GM19463 (cell line): ENCODE data around the gene TSPAN14.
"Not testable (repeated sequence)": the region's sequence is repeated elsewhere in the genome, so short reads cannot be mapped to it uniquely, and the experiment has no call there.

ENCODE experiments used
- ATAC-seq: cut with Tn5 transposase; IDR thresholded peaks from one replicate; pipeline ENCODE4 v1.9.1; 2021; ENCODE audit warnings: mild to moderate bottlenecking, moderate library complexity; ENCODE audit not compliant: unreplicated experiment

TSPAN14 gene

DNA sequence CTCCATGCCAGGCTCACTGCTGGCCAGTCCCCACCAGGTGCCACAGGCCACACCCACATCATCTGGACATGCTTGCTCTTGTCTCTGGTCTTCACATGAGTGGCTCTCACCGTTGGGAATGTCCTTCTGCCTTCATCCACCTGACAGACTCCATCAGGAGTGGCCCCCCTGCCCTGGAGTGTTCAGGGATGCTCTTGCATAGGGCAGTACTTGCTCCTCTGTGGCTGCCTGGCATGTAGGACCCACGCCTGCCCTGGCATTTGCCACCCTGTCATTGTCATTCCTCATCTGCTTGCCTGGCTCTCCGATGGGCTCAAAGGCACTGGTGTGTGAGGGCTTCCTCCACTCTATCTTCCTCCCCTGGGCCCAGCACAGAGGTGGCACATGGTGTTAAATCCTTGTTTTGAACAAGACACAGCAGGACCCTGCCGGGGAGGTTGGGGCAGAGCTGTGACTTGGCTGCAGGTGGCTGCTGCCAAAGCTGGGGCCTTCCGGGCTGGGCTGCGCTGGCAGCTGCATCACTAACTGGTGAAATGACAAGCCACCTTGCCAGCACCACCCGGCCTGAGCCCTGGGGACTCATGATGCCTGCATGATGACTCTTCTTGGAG is 85.4 kb downstream of the TSPAN14 start:
- peak; percentile 25 for ATAC-seq

DNA sequence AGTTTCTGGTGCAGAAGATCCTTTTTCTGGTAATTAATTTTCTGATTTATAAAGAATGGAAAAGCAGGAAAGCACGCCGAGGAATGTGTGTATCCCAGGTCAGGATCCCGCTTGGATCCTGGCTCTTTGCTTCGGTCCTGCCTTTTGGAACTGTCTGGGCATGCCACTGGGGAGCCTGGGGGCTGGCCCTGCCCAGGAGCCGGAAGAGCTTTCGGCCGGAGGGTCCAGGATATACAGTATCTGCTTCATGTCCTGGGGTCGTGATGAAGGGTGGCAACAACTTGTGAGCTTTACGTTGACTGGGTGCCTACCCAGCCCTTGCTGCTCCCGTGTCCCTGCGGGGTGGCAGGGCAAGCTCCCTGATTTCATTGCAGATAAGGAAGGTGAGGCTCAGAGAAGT is 86.0 kb downstream of the TSPAN14 start:
- ATAC-seq: no peak

DNA sequence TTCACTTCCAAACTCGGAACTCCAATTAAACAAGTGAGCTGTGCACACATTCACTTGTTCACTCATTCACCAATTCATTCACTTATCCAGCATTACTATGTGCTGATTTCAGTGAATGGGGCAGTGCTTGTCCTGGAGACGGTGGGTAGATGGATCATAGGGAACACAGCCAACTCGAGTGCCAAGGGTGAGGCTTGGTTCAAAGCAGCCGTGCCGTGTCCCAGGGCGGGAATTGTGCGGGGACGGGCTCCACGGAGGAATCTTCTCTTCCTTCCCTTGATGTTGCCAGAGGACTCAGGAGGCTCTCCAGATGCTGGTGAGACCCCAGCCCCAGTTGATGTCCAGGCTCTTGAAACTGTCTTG is 86.5 kb downstream of the TSPAN14 start:
- no peak for ATAC-seq

DNA sequence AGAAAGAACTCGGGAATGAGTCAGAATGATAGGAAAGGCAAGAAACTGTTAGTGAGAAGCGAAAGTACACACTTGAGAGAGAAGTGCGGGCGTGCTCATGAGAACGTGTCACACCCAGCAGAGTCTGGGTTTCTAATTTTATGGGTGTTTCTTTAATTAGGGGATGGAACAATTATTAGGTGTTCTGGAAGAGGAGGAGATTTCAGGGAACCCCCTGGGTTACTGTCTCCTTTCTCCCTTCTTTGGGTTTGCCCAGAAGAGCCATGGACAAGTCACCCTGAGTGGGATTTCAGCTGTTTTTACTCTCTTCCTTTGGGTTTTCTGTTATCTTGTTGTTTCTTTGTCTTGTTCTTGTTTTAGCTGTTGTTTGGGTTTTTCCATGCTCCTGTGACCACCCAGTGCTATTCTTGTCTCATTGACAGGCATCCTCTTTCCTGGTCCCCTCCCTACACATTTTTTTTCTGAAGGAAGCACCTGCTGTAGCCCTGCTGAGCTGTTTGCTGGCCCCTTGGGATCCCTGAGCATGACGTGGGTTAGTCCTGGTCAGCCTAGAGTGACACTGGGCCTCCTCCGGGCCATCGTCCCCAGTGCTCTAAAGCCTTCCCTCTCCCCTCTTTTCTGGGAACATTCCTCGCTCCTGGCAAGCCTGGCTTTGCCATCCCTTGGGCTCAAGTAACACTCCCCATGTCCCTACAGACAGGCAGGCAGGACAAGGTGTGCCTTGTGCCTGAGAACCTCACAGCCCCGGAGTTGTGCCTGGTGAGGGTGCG is 87.1 kb downstream of the TSPAN14 start:
- ATAC-seq: peak; percentile 43

DNA sequence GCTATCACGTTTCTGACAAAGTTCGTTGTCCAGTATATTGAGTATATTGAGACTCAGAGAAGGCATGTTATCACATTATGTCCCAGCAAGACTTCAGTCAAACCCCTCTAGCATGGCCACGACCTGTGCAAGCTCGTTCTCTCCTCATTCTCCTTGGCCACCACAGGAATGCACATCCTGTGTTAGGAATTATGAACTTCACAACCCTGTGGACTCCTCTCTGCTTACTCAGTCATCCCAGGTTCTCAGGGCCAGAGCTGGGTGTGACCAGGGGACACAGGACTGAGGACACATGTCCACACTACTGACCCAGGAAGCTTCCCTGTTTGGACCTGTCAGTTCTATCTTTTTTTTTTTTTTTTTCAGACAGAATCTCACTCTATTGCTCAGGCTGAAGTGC is 87.9 kb downstream of the TSPAN14 start:
- no peak for ATAC-seq

DNA sequence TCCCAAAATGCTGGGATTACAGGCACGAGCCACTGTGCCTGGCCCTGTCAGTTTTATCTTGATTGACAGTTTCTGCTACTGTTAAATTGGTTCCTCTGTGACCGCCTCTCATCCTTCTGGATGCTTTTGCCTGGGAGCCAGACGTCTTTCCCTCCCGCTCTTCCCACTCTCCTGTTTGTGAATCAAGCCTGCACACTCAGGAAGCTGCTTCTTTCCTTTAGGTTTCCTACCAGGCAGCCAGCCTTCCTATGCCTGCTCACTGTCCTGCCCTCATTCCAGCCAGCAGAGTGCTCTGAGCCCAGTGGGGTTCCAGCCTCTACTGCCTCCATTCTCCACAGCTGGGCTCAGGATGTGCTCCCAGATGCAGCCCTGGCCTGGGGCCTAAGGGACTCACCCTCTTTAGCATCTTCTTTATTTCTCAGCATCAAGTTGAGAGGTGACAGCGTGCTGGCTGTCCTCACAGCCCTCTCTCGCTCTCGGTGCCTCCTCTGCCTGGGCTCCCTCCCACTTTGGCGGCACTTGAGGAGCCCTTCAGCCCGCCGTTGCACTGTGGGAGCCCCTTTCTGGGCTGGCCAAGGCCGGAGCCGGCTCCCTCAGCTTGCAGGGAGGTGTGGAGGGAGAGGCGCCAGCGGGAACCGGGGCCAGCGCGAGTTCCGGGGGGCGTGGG is 88.7 kb downstream of the TSPAN14 start:
- ATAC-seq: no peak

DNA sequence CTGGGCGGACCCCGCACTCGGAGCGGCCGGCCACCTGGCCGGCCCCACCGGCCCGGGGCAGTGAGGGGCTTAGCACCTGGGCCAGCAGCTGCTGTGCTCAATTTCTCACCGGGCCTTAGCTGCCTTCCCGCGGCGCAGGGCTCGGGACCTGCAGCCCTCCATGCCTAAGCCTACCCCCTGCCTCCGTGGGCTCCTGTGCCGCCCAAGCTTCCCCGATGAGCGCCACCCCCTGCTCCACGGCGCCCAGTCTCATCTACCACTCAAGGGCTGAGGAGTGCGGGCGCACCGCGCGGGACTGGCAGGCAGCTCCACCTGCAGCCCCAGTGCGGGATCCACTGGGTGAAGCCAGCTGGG is 89.2 kb downstream of the TSPAN14 start:
- ATAC-seq: not testable (repeated sequence)

DNA sequence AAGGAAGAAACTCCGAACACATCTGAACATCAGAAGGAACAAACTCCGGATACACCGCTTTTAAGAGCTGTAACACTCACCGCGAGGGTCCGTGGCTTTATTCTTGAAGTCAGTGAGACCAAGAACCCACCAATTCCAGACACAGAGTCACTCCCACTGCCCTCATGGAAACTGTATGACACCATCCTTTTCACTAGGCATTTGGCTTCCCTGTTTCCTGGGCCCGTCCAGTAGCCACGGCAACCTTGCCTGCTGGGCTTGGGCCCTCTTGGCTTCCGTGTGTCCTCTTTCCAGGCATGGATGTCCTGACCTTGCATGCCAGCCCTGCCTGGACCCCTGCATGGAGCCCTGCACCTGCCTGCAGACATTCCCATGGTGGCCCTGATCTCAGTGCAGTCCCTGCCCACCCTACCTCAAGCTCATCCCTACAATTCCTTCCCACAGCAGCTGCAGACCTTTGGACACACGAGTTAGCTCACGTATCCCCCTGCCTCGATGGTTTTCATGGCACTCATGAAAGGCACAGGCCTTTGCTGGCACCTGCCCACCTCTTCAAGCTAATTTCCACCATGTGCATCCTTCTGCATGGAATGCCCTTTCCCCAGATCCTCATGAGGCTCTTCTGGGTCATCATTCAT is 90.3 kb downstream of the TSPAN14 start:
- ATAC-seq: no peak

DNA sequence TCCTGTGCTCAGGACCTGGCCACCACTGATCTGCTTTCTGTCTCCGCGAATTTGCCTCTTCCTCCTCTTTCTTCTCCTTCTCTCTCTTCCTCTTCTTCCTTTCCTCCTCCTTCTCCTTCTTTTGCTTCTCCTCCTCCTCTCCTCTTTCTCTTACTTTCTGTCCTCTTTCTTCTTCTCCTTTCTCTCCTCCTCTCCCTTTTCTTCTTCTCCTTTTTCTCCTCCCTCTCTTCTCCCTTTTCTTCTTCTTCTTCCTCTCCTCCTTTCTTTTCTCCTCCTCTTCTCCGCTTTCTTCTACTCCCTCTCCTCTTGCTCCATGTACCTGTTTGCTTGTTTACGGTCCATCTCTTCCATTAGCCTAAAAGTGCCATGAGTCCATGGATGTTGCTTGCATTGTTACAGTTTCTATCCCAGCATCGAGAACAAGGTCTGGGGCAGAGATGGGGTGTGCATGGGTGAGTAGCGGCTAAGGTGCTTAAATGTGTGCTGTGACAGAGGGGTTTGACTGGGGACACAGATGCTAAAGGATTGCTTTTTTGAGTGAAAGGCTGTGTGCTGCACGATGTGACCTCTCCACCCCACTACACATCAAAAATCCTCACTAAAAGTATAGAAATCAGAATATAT is 91.3 kb downstream of the TSPAN14 start:
- no peak for ATAC-seq

DNA sequence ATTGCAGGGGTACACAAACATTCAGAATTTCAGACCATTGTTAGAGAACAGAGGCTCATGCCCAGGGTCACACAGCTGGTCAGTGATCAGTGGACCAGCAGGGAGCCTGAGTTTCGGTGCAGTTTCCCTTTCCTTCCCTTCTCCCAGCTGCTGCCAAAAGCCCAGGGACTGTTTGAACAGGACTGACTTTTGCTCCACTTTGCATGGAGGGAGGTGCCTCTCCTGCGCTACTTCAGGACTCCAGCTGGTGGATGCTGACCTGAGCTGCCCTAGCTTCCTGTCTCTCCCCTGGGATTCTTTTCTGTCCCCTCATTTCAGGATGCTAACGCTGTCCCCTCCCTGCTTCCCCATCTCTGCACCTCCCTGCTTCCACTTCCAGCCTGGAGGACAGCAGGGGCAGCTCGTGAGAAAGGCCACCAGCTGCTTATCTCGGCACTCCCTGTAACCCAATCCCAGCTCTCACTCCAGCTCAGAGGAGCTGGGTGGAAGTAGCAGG is 98.1 kb downstream of the TSPAN14 start:
- ATAC-seq: no peak

DNA sequence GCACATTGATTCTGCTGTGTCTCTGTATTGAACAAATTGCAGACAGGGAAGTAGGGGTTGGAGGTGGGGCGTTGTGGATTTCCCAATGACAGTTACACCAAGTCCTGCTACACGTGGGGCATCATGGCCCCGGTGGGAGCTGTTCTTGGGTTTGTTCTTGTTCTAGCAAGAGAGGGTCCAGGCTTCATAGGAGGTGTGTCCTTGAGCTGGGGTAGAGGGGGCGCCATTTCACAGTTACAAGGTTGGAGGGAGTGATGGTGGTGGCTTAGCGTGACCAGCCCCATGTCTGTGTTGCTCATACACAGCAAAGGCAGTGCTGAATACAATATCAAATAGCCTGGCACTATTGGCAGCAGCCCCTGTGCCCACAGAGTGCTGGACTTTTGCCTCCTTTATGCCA is 99.3 kb downstream of the TSPAN14 start:
- no peak for ATAC-seq

DNA sequence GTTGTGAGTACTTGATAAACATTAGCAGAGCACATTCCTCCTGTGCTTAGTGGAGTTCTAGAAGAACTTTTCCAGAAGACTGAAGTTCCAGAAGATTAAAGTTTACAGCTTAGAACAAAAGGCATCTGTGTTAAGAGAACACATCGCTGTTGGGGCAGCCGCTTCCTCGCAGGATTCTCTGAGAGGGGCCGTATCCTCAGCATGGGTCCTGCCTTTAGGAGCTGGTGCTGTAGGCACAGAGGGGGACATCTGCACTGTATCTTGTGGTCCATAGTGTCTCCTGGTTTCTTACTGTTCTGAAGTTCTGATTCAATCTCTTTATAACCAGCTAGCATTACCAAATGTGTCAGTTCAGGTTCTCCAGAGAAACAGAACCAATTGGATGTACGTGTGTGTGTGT is 99.9 kb downstream of the TSPAN14 start:
- ATAC-seq: no peak

DNA sequence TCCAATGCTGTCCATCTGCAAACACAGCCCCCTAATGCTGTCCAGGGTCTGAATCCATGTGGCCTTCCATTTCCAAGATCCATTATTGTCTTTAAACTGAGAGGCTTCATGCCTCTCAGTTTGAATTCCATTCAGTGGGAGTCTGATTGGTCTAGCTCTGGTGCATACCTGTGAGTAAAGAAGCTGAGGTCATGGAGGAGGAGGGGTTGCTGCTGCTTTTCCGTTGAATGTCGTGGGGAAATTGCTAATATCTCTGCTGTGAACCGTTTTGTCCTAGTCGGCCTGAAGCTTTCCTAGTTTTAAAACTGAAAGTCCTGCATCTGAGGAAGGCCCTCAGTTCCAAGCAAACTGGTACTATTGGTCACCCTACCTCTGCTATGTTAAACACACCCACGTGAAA is 101.3 kb downstream of the TSPAN14 start:
- ATAC-seq: no peak

DNA sequence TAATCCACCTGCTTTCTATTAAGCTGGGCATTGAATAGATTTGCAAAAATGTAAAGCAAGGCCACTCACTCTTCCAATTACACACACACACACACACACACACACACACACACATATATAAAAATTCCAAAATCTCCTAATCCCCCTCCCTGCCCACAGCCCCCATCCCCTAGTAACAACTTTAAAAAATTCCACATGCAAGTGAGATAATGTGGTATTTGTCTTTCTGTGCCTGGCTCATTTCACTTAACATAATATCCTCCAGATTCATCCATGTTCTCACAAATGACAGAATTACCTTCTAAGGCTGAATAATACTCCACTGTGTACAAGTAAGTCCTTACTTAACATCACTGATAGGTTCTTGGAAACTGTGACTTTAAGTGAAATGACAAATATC is 107.8 kb downstream of the TSPAN14 start:
- ATAC-seq: no peak

DNA sequence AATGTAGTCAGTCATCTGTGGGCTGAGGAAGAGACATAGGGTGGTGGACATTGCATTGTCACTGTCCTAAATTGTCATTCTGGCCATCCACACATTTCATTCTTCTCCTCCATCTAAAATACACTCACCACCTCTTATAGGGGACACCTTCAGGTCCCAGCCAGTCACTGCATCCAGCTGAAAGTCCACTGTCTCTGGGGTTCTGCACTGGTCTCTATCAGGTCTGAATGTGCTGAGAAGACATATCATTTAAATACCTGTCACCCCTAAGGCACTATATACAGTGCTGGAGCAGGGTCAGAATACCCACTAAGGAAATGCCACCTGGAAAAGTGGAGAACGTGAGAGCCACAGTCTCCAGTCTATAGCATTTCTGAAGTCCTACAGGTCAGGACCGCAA is 113.2 kb downstream of the TSPAN14 start:
- no peak for ATAC-seq

DNA sequence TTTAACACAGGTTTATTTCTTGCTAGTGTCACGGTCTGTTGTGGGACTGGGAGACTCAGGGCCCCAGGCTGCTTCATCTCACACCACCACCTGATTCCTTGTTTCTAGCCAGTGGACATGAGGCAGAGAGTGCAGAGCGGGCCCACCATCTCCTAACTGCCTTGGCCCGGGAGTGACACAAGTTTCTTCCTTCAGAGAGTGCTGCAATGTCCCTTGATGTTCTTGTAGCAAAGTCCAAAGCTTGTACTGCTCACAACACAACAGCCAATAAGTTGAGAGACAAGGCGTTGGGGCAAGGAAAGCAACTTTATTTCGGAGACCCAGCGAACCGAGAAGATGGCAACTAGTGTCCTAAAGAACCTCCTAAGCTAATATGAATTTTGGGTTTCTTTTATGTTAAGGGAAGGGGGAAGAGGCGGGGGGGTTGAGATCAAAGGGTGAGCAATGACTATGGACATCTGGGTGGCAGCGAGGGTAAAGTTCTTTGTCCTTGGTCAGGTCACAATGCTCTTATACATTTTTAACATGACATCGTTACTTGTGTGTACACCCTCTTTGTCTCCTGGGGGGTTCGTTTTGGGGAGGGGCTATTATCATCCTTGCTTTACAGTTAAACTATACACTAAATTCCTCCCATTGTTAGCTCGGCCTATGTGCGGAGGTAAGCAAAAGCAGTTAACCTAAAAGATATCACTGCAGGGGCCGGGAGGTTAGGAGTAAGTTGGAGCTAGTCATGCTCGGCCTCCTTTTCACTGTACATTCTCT is 115.2 kb downstream of the TSPAN14 start:
- no peak for ATAC-seq

DNA sequence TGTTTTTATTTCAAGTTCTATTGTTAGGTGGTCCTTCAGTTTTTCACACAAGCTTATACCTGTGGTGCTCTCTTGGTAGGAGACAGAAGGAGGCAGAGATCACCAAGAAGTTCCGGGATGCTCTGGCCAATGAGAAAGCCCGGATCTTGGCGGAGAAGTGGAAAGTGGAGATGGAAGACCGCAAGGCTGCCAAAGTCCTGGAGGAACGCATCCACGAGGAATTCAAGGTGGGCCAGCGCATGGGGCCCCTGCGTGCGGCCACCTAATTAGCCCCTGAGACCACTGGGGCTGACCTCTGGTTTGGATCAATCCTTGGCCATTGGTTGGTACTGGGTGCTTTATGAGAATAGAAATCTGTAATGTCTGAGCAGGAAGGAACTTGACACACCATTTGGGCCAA is 117.2 kb downstream of the TSPAN14 start:
- ATAC-seq: no peak

DNA sequence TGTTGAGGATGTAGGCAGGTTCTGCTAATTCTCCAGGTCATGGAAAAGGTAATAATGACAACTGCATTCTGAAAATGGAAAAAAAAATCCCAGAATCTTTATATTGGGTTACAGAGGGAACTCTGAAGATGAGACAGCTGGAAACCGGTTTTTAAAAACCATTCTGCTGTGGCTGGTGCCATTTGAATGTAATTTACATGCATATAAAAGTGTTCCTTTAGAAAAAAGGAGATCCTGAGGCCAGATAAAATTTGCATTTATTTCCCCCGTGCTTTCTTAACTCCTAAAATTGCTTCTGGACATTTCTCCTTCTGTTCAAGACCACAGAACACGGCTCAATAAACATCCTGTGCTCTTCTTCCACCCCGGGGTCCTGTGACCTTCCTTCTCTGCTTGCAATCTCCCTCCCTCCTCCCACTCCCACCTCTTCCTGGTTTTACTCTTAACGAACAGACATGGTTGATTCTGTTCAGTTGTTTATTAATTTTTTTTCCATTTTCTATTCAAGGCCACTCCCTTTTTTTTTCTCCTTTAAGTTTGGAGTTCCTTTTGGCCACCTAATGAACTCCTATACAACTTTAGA is 125.2 kb downstream of the TSPAN14 start:
- no peak for ATAC-seq

DNA sequence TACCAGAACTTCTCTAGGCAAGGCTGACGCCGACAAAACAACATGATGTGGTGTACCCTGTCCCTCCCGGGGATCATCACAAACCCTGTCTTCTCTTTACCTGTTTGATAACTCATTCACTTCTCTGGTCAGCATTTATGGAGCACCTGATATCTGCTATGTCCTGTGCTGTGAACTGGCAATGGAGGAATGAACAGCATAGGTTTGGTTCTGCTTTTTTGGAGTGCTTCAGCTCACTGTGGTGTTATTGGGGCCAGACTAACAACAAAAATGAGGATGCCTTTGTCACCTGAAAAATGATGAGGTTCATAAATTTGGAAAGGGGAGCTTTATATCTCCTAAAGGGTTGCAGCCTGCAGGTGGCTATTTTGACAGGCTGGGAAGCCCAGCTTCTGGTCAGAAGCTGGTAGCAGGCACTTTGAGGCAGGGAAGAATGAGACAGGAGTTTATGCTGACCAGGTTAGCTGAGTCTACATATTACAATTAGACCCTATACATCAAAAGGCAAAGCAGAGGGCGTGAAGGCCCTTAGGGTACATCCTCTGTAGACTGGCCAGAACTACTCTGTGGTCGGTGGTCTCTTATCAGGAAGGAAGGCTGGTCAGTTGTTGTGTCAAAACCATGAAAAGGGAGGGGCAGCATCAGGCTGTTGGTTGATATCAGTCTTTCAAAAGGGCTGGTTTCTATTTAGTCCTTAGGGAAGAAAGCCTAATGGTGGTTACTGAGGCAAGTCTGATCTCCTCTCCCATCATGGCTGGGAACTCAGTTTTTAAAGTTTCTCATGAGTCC is 125.9 kb downstream of the TSPAN14 start:
- ATAC-seq: no peak
